ENCODE results near the gene ADGRD1.

The ADGRD1 gene

GRCh38 chr12:131075611-131076010 lies 121.9 kb downstream of the ADGRD1 start:
- no peak overlapping the region for H3K4me3 ChIP-seq (ENCODE audit: low read depth, low read length)
- TF ChIP-seq, protein P1, sequence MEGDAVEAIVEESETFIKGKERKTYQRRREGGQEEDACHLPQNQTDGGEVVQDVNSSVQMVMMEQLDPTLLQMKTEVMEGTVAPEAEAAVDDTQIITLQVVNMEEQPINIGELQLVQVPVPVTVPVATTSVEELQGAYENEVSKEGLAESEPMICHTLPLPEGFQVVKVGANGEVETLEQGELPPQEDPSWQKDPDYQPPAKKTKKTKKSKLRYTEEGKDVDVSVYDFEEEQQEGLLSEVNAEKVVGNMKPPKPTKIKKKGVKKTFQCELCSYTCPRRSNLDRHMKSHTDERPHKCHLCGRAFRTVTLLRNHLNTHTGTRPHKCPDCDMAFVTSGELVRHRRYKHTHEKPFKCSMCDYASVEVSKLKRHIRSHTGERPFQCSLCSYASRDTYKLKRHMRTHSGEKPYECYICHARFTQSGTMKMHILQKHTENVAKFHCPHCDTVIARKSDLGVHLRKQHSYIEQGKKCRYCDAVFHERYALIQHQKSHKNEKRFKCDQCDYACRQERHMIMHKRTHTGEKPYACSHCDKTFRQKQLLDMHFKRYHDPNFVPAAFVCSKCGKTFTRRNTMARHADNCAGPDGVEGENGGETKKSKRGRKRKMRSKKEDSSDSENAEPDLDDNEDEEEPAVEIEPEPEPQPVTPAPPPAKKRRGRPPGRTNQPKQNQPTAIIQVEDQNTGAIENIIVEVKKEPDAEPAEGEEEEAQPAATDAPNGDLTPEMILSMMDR (IDR thresholded peaks at IDR 0.05; ENCODE audit: borderline replicate concordance, insufficient read depth, low read depth, low read length) = no peak

GRCh38 chr12:131076296-131076695 lies 122.6 kb downstream of the ADGRD1 start:
- TF ChIP-seq, protein P1 (IDR thresholded peaks at IDR 0.05; ENCODE audit: borderline replicate concordance, insufficient read depth, low read depth, low read length) = no peak

GRCh38 chr12:131076791-131077747 lies 123.4 kb downstream of the ADGRD1 start:
- no peak overlapping the region for H3K4me3 ChIP-seq (ENCODE audit: low read depth, low read length)
- TF ChIP-seq, protein P1 (IDR thresholded peaks at IDR 0.05; ENCODE audit: borderline replicate concordance, insufficient read depth, low read depth, low read length) = no peak

More at GRCh38 chr12:131076296-131076695, 122.6 kb downstream of the ADGRD1 start:
- no peak overlapping the region for H3K4me3 ChIP-seq (ENCODE audit: low read depth, low read length)

GRCh38 chr12:131077931-131078391 lies 124.3 kb downstream of the ADGRD1 start:
- TF ChIP-seq, protein P1 (IDR thresholded peaks at IDR 0.05; ENCODE audit: borderline replicate concordance, insufficient read depth, low read depth, low read length) = no peak
- H3K4me3 ChIP-seq (ENCODE audit: low read depth, low read length) = no peak overlapping the region

- H3K4me3 ChIP-seq (ENCODE audit: low read depth, low read length) = no peak overlapping the region
- TF ChIP-seq, protein P1 (IDR thresholded peaks at IDR 0.05; ENCODE audit: borderline replicate concordance, insufficient read depth, low read depth, low read length) = no peak
Observed at GRCh38 chr12:131082290-131083194, 128.8 kb downstream of the ADGRD1 start.

DNA sequence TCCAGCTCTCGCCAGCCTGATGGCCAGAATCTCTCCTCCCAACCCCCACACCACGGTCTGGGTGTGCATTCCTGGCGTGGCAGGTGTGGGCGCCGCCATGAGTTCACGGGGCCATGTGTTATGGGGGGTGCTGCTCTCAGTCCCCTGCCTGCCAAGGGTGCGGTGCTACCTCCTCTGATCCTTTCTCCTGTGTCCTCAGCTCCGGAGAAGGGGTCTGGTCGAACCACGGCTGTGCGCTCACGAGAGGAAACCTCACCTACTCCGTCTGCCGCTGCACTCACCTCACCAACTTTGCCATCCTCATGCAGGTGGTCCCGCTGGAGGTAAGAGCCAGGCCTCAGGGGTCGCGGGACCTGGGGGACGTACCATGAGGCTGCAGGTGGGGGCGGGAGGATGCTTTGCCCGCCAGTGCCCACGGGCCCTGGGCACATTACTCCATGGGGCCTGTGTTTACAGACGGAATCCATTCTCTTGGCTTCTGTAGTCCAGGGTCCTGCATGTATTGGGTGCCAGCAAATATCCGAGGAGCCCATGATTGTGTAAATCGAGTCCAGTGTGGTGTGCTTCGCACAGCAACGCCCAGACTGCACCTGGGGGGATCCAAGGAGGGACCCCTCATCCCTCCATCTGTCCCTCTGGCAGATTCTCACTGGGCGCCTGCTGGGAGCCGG lies 130.8 kb downstream of the ADGRD1 start:
- TF ChIP-seq, protein P1 (IDR thresholded peaks at IDR 0.05; ENCODE audit: borderline replicate concordance, insufficient read depth, low read depth, low read length) = no peak
- H3K4me3 ChIP-seq (ENCODE audit: low read depth, low read length) = no peak overlapping the region

Data from GM12875 (cell line).